Activated CD4-positive, CD25-positive, alpha-beta regulatory T cell treated with anti-CD3 and anti-CD28 coated beads, Interleukin-2, amount 50 U/mL, for 24 hours (primary cell): ENCODE results near the gene SSNA1.

ENCODE experiments used
- ATAC-seq, 2 donors: fragments of 150-1000 bp; cut with Tn5 transposase; one replicate each; pipeline ENCODE4 v1.10.0; 2021; ENCODE audit warnings: mild to moderate bottlenecking in 1 of 2, moderate library complexity in 1 of 2

SSNA1 gene

DNA sequence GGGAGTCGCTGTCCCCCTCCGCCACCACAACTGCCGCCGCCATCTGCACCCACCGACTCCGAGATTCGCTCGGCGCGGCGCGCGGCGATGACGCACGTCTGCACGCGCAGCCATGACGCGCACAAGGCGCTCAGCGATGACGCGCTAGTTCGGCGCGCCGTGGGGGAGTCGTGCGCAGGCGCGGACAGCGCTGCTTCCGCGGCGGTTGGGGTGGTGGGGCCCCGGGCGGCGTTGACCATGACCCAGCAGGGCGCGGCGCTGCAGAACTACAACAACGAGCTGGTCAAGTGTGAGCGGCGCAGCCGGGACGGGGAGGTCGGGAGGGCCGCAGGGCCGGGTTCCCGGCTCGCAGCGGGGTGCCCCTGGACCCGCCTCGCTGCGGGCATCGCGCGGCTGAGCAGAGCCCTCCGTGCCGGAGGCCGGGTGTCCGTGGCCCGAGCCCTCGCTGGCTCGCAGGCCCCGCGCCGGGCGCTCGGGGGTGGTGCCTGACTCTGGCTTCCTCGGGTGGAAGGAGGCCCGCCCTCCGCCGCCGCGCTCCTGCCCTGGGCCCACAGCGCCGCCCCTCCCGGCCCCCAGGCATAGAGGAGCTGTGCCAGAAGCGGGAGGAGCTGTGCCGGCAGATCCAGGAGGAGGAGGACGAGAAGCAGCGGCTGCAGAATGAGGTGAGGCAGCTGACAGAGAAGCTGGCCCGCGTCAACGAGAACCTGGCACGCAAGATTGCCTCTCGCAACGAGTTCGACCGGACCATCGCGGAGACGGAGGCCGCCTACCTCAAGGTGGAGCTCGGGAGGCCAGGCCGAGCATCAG lies at the start of gene SSNA1, which contains the start of gene ANAPC2:
Gene SSNA1, plus strand, starts transcription at position 187 of the 807 bp plus-strand sequence. Its CDS starts 51 bp downstream, at position 238.
Gene ANAPC2, minus strand, starts transcription at position 71 of the 807 bp plus-strand sequence. Its CDS starts 28 bp downstream, at position 43.
- peak; percentile 79 to 81 for ATAC-seq

DNA sequence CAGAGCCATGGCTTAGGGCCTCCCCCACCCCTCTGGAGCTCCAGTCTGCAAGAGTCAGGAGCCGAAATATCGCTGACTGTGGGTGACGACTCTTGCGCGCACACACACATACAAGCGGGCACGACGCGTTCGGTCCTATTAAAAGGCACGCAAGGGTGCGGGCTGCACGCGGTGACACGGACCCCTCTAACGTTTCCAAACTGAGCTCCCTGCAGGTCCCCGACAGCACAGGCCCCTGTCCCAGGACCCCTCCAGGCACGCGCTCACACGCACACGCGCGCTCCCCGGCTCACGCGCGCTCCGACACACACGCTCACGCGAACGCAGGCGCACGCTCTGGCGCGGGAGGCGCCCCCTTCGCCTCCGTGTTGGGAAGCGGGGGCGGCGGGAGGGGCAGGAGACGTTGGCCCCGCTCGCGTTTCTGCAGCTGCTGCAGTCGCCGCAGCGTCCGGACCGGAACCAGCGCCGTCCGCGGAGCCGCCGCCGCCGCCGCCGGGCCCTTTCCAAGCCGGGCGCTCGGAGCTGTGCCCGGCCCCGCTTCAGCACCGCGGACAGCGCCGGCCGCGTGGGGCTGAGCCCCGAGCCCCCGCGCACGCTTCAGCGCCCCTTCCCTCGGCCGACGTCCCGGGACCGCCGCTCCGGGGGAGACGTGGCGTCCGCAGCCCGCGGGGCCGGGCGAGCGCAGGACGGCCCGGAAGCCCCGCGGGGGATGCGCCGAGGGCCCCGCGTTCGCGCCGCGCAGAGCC lies 49.6 kb upstream of the SSNA1 start, which contains the start of gene GRIN1:
Gene GRIN1, plus strand, starts transcription at position 433 of the 746 bp plus-strand sequence. CDS start 333 bp downstream, outside the sequence.
- ATAC-seq: peak; percentile 44 to 46

- ATAC-seq: no peak
Observed at GRCh38 chr9:137139468-137140150, 48.9 kb upstream of the SSNA1 start.

- no peak for ATAC-seq
Observed at GRCh38 chr9:137140151-137141012, 48.1 kb upstream of the SSNA1 start.

DNA sequence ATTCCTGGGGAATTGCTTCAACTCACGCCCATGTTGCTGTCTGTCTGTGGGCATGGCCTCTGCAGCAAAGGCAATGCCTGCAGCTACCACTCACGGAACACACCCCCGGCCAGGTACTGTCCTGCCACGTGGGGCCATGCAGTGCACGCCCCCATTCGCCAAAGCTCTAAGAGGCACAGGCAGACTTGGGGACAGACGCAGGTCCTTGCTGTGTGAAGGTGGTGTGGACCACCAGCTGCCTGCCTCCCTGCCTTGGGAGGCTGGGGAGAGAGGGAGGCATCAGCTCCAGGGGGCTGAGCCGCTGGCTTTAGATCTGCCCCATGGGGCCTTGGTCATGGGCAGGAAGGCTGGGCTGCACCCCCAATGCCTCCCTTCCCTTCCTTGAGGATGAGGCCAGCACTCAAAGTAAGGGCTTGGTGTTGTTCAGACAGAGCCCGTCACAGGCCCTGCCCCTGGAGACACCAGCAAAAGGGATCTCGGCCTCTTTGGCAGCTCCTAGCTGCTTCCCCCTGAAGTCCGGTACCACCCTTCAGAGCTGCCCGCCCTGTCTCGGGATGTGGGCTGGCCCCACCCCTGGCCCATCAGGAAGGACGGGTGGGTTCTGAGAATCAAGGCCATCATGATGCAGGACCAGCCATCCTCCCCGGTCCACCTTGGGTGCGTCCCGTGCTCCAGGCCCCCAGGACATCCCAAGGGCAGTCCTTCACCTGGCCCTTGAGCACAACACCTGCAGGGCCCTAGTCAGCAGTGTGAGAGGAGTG lies 47.2 kb upstream of the SSNA1 start:
- no peak for ATAC-seq

DNA sequence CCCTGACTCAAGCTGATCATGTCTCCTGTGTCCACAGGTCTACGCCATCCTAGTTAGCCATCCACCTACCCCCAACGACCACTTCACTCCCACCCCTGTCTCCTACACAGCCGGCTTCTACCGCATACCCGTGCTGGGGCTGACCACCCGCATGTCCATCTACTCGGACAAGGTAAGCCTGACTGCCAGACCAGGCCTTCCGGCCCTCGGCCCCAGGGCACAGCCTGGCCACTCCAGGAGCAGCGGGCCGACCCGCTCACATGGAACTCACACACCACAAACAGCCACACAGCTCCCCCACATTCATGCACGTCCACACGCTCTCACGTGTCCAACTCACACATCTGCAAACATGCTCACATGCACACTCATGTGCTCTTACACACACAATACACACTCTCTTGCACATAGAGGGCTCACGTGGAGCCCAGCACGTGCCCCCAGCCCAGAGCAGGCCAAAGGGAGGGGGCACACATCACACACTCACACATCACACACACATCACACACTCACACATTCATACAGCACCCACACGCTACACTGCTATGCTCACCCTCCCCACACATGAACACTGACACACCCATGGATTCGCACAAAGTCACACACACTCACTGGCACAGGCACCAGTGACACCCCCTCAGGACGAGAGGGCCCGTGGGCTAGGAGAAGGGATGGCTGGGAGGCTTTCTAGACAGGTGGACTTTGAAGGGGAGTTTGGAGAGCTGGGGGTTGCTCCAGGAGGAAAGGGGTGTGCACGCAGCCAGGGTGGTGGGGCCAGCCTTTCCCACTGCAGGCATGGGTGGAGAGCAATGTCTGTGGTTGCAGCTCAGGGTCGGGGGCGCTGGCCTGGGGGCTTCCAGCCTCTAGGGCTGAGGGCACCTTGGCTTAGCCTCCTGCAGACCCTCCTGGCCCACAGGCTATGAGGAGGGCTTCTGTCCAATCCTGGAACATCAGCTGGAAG lies 46.2 kb upstream of the SSNA1 start:
- ATAC-seq: no peak

GRCh38 chr9:137143459-137143858 lies 45.0 kb upstream of the SSNA1 start:
- no peak for ATAC-seq

DNA sequence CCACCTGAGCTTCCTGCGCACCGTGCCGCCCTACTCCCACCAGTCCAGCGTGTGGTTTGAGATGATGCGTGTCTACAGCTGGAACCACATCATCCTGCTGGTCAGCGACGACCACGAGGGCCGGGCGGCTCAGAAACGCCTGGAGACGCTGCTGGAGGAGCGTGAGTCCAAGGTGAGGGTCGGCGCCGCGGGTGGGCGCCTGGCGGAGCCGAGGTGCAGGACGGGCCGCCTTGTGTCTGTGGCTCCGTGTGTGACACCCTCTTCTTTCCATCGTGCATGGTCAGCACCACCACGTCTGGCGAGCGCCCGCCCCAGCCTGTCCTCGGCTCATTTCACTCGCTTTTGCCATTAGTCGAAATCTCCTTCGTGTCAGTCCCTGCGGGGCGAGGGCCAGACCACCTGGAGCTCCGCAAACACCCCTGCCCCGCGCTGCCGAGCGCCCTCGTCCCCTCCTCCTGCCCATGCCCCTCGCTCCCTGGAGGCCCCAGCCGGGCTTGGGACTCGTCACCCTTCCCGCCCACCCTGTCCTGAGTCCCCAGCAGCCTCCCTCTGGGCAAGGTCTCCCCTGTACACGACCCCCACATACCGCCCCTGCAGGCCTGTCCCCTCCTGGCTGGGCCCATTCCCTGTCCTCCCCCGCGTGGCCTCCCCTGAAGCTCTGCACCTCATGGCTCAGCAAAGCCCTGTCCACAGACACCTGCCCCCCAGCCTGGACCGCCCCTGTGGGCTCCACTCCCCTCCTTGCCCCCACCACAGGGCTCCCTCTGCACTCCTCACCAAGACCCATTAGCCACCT lies 42.5 kb upstream of the SSNA1 start:
- no peak for ATAC-seq

DNA sequence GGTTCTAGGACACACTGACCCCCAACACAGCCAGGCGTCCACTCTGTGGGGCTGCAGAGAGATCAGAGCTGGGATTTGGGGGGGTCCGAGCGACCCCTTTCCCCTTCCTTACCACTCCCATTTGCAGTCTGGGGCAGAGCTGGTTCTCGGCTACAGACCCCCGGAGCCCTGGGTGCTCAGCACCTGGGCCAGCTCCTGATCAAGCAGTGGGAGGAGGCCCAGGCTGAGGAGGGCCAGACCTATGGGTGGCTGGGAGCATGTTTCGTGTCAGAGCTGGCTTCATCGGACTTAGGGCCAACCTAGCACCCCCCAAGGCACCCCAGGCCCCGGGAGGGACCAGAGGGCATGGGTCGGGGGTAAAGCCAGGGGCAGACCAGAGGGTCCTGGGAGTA lies 42.0 kb upstream of the SSNA1 start:
- ATAC-seq: no peak

GRCh38 chr9:137147091-137147792 lies 41.2 kb upstream of the SSNA1 start:
- no peak for ATAC-seq

DNA sequence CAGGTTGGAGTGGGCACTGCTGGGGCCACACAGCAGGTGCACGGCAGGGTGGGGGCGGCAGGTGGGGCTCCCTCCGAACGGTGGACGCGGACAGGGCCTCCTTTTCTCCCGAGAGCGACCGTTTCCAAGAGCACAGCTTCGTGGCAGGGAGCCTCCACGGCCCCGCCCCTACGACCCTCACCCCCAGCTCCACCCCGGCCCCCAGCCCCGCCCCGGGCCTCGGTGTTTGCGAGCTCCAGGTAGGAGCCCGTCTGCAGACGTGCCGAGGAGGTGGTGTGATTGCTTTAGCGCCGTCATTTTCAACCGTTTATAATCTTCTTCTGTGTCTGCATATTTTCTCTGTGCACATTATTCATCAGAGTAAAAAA lies 40.7 kb upstream of the SSNA1 start:
- ATAC-seq: no peak

DNA sequence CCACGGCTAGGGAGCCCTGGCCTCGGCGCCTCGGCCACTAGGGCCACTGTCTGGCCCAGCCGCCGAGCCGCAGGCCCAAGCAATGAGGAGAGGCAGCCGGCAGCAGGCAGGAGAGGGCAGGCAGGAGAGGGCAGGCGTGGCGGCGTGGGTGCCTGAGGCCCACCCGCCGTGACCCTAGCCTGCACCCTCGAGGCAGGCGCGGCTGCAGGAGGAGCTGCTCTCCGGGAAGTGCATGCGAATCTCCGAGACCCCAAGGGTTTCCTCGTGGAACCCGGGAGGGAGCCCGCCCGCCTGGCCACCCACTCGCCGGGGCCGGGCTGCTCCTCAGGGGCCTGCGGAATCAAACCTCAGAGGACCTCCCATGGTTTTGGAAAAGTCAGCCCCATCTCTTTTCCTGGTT lies 40.2 kb upstream of the SSNA1 start:
- no peak for ATAC-seq

- ATAC-seq: no peak
Observed at GRCh38 chr9:137148661-137149060, 39.8 kb upstream of the SSNA1 start.

- ATAC-seq: no peak
Observed at GRCh38 chr9:137149363-137149762, 39.1 kb upstream of the SSNA1 start.

DNA sequence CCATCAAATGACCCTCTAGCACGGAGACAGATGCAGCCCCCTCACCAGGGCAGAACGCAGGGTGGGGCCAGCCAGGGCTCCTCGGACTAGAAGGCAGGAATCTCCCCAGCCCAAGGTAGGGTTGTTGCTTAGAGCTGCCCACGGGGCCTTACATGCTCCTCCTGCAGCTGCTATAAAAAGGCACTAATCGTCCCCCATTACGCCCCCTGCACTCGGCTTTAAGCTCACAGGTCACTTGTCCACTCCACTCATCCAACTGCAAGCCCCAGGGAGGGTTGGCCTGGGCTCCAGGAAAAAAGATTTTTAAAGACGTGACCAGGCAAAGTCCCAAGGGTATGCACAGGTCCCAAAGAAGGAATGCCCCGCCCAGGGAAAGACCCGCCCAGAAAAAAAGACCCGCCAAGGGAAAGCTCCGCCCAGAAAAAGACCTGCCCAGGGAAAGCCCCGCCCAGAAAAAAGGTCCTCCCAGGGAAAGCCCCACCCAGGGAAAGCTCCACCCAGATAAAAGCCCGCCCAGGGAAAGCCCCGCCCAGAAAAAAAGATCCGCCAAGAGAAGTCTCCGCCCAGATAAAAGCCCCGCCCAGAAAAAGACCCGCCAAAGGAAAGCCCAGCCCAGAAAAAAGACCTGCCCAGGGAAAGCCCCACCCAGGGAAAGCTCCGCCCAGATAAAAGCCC lies 38.4 kb upstream of the SSNA1 start:
- no peak for ATAC-seq

GRCh38 chr9:137150617-137151457 lies 37.6 kb upstream of the SSNA1 start:
- peak; percentile 33 to 47 for ATAC-seq

GRCh38 chr9:137152844-137153405 lies 35.6 kb upstream of the SSNA1 start:
- ATAC-seq: no peak
